Esophagus (tissue), 2 donors: Measurements from ENCODE around the gene FOXRED2. TPM values are rescaled to one million over a fixed set of nuclear protein-coding genes. Genes with fewer than 3 reads are reported as not detected.
"Not testable (repeated sequence)": the region's sequence is repeated elsewhere in the genome, so short reads cannot be mapped to it uniquely, and the experiment has no call there.

Experiments used
- H3K27ac ChIP-seq, 2 donors: one replicate each; pipeline ENCODE4 v1.5.1; 2013; ENCODE audit warnings: low read depth in 2 of 2, mild to moderate bottlenecking in 2 of 2, inconsistent platforms in 1 of 2, low read length in 1 of 2, moderate library complexity in 1 of 2
- H3K27me3 ChIP-seq, 2 donors: one replicate each; pipeline ENCODE4 v1.6.1; 2013; ENCODE audit warnings: low read length in 2 of 2, control low read depth in 1 of 2, mild to moderate bottlenecking in 1 of 2; ENCODE audit not compliant: insufficient read depth in 2 of 2, control insufficient read depth in 1 of 2
- H3K36me3 ChIP-seq, 2 donors: one replicate each; pipeline ENCODE4 v1.6.1; 2013; ENCODE audit warnings: low read length in 1 of 2; ENCODE audit not compliant: control insufficient read depth in 2 of 2, insufficient read depth in 2 of 2
- H3K4me1 ChIP-seq, 2 donors: one replicate each; pipeline ENCODE4 v1.6.1; 2013; ENCODE audit warnings: low read length in 1 of 2; ENCODE audit not compliant: control insufficient read depth in 2 of 2, insufficient read depth in 2 of 2
- H3K4me3 ChIP-seq, 2 donors: one replicate each; pipeline ENCODE4 v1.5.1; 2013; ENCODE audit warnings: low read length in 2 of 2, mild to moderate bottlenecking in 2 of 2, low read depth in 1 of 2, moderate library complexity in 1 of 2
- H3K9me3 ChIP-seq, 2 donors: one replicate each; pipeline ENCODE4 v1.6.1; 2013; ENCODE audit warnings: mild to moderate bottlenecking in 2 of 2, low read depth in 1 of 2, low read length in 1 of 2, moderate library complexity in 1 of 2; ENCODE audit not compliant: control insufficient read depth in 2 of 2, insufficient read depth in 1 of 2
- WGBS, 2 donors: extraction: QIAGEN DNeasy Blood & Tissue Kit; methylation state at CpG; one replicate each; pipeline ENCODE4 v1.1.7; 2013; 5-methylcytosine and 5-hydroxymethylcytosine counted together
- polyA plus RNA-seq, 2 donors: library from polyadenylated mRNA; stranded (reverse); fragments of 200-250 nt; gene quantifications; one replicate each; pipeline ENCODE4 v1.2.3, GENCODE V29; 2013
- donor health status: healthy with polysubstance abuse.
- donor health status: Bipolar disorder and iron deficiency.

FOXRED2 gene
- polyA plus RNA-seq, 2 donors: 3.2 to 3.7 TPM

DNA sequence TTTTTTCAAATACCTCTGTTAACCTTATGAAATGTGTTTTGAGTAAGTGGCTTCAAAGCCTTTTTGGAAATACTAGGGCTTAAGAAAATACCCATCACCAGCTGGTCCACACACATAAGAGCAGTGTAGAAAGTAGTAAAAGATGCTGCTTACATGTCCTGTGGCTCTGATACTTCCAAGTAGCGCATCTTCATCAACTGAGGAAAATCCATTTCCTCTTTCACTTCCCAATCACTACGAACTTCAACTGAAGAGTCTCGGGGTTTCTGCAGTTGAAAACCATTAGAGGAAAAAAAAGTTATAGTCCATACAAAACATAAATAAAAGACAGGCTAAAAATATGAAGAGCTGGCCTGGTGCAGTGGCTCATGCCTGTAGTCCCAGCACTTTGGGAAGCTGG is 13.6 kb upstream of the FOXRED2 start:
- no peaks in the 10 kb centered on the region for H3K27me3 ChIP-seq
- peaks cover 49 to 53% of the 10 kb centered on the region in 2 donors for H3K36me3 ChIP-seq
- no peaks in the 10 kb centered on the region for H3K4me1 ChIP-seq
- WGBS, 2 donors: 84 to 91% methylated on average over 3 of the region's 3 CpGs
- H3K9me3 ChIP-seq: no peaks in the 10 kb centered on the region
- H3K27ac ChIP-seq: no peak overlapping the region
- no peak overlapping the region for H3K4me3 ChIP-seq

DNA sequence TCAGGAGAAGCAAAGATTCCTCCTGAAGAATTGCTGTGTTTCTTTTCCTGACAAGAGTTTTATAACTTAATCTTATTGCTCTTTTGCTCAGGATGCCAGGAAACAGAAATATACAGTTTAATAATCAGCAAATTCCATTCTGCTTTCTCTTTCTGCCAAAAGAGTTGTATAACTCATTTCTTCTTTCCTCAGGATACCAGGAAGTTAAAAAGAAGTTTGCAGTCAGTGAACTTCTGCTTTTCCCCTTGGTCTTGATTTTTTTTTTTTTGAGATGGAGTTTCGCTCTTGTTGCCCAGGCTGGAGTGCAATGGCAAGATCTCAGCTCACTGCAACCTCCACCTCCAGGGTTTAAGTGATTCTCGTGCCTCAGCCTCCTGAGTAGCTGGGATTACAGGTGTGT is 13.1 kb upstream of the FOXRED2 start:
- H3K4me3 ChIP-seq, H3K4me1 ChIP-seq, H3K9me3 ChIP-seq, H3K27ac ChIP-seq, H3K27me3 ChIP-seq: not testable (repeated sequence)
- 90 to 93% methylated on average over 2 of the region's 2 CpGs for WGBS, 2 donors
- H3K36me3 ChIP-seq: peaks cover 49 to 54% of the 10 kb centered on the region in 2 donors

DNA sequence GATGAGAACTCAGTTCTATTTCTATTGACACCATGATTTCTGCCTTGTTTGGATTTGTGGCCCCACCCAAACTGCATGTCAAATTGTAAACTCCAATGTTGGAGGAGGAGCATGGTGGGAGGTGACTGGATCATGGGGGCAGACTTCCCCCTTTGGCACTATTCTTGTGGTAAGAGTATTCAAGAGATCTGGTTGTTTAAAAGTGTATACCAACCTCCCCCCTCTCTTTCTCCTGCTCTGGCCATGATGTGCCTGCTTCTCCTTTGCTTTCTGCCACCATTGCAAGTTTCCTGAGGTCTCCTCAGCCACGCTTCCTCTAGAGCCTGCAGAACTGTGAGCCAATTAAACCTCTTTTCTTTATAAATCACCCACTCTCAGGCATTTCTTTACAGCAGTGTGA is 7.9 kb upstream of the FOXRED2 start:
- Histone ChIP-seq H3K4me3 (no peak overlapping the region), H3K36me3 (peaks cover 43 to 51% of the 10 kb centered on the region in 2 donors), H3K27ac (no peak overlapping the region), H3K4me1 (peaks cover 0 to 6% of the 10 kb centered on the region in 2 donors), H3K27me3 (no peaks in the 10 kb centered on the region), H3K9me3 (no peaks in the 10 kb centered on the region)
- WGBS, 2 donors: 91 to 100% methylated on average over 1 of the region's 1 CpG

DNA sequence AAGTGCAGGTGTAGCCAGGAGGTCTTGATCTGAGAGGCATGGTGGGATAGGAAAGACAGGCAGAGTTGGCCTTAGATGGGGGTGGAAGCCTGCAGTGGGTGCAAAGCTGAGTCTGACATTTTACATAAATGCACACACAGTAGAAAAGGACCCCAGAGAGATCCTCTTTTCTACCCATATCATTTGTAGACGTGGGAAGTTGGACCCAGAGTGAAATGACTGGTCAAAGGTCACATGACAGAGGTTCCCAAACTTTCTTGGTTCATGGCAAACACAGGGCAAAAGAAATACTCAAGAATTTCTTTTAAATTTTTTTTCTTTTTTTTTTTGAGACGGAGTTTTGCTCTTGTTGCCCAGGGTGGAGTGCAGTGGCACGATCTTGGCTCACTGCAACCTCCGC is 6.2 kb upstream of the FOXRED2 start:
- Histone ChIP-seq H3K4me3 (no peak overlapping the region), H3K4me1 (peaks cover 0 to 6% of the 10 kb centered on the region in 2 donors), H3K27me3 (no peaks in the 10 kb centered on the region), H3K27ac (peak overlapping the region in 1 of 2 donors; percentile 58), H3K36me3 (peaks cover 28 to 38% of the 10 kb centered on the region in 2 donors), H3K9me3 (no peaks in the 10 kb centered on the region)
- WGBS, 2 donors: 84 to 87% methylated on average over 4 of the region's 4 CpGs

DNA sequence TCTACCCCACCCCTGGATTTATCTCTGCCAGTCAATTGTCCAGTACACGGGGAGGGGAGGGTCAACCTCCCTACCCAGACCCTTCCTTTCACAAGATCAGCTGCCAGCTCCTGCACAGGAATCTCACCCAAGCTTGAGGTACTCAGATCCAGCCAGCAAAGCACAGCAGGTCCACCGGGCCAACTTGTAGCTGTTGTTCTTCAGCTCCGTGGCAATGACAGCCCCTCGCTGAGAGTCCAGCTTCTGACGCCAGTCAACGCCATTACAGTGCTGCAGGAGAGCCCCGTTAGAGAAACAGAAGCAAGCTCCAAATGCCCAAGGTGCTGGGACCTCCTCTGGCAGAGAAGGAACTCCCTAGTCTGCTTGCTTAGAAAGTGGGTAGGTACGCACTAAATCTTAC is 5.5 kb upstream of the FOXRED2 start:
- 92 to 93% methylated on average over 8 of the region's 8 CpGs for WGBS, 2 donors
- no peak overlapping the region for H3K4me3 ChIP-seq
- peaks cover 0 to 7% of the 10 kb centered on the region in 2 donors for H3K4me1 ChIP-seq
- H3K27ac ChIP-seq: peak overlapping the region in 1 of 2 donors; percentile 58
- peaks cover 28 to 37% of the 10 kb centered on the region in 2 donors for H3K36me3 ChIP-seq
- H3K27me3 ChIP-seq: no peaks in the 10 kb centered on the region
- H3K9me3 ChIP-seq: no peaks in the 10 kb centered on the region

DNA sequence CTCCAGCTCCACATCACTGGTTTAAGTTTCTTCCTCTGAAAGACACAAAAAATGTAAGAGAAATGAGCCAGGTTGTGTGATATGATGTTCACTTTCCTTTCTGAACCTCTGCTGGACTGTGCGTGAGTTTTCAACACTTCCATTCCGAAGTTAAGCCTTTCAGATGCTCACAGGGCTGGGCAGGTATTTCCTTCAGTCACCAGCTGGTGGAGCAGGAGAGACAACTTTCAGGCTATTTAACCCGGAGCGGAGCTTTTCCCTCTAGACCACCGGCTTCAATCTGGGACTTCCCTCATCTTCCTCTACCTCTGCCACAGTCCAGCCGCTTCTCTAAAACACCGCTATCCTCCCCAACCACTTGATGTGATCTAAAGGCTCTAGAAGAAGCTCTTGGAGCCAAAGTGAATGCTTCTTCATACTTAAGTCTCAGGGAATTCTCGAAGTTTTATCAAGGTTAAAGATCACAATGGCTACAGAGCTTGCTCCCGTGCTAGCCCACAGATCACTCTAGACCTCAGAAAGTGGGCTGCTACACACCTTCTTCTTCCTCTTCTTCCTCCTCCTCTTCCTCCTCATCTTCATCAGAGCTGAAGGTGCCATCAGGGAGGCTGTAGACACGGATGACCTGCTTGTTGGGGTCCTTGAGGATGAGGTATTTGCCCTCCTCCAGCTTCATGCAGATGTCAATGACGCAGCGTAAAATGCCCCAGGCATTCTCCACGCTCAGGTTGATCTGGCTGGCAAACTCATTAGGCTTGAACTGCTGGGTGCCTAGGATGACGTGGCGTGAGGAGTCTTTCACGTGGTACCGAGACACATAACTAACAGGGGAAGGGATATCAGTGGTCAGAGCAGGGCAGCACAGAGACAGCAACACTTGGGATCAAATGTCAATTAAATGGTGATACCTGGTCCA is 4.4 kb upstream of the FOXRED2 start:
- WGBS, 2 donors: 49 to 52% methylated on average over 17 of the region's 17 CpGs
- no peaks in the 10 kb centered on the region for H3K9me3 ChIP-seq
- H3K4me1 ChIP-seq: peaks cover 0 to 14% of the 10 kb centered on the region in 2 donors
- H3K4me3 ChIP-seq: no peak overlapping the region
- H3K36me3 ChIP-seq: peaks cover 17 to 27% of the 10 kb centered on the region in 2 donors
- no peaks in the 10 kb centered on the region for H3K27me3 ChIP-seq
- H3K27ac ChIP-seq: peak overlapping the region; percentile 70 to 89

DNA sequence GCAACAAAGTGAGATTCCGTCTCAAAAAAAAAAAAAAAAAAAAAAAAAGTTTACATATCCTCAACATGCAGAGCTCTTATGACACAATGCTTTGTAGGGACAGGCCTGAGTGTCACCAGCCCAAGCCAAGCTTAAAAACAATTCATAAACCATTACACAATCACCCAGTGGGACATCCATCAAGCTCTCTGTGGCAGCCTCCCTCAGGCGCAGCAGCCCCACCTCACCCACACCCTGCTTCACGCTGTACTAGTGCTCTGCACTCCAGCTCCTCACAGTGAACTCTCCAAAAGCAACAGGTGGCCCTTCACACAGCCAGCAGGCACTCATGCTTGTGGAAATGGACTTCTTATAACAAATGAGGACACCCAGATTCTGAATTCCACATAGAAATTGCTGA is 3.5 kb upstream of the FOXRED2 start:
- Histone ChIP-seq H3K27ac (peak overlapping the region; percentile 70 to 89), H3K4me1 (peaks cover 0 to 17% of the 10 kb centered on the region in 2 donors)
- WGBS, 2 donors: 45 to 67% methylated on average over 3 of the region's 3 CpGs

DNA sequence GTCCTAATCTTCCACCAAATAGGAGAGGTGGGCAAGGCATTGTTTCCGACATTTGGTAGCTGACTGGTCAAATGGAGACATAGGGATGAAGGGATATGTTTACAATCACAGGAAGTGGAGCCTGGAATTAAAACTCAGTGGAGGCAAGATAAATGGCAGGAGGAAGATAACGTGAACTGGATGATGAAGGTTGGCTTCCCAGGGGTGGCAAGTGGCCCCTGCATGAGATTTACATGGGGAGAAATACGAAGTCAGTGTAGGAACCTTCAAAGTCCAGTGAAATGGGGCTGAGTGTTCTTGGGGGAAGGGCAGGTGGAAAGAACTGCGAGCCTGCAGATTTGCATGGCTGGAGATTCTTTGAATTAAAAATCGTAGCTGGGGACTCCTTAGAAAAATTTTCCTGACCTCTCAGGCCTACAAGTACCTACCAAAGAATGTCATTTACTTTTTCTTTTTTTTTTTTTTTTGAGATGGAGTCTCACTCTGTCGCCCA is 724 bp upstream of the FOXRED2 start:
- whole genome bisulfite sequencing, 2 donors: 88 to 90% methylated on average over 6 of the region's 6 CpGs

More for the DNA sequence above, 3.5 kb upstream of the FOXRED2 start:
- H3K36me3 ChIP-seq: peaks cover 10 to 26% of the 10 kb centered on the region in 2 donors
- H3K9me3 ChIP-seq: no peaks in the 10 kb centered on the region
- no peak overlapping the region for H3K4me3 ChIP-seq
- no peaks in the 10 kb centered on the region for H3K27me3 ChIP-seq

DNA sequence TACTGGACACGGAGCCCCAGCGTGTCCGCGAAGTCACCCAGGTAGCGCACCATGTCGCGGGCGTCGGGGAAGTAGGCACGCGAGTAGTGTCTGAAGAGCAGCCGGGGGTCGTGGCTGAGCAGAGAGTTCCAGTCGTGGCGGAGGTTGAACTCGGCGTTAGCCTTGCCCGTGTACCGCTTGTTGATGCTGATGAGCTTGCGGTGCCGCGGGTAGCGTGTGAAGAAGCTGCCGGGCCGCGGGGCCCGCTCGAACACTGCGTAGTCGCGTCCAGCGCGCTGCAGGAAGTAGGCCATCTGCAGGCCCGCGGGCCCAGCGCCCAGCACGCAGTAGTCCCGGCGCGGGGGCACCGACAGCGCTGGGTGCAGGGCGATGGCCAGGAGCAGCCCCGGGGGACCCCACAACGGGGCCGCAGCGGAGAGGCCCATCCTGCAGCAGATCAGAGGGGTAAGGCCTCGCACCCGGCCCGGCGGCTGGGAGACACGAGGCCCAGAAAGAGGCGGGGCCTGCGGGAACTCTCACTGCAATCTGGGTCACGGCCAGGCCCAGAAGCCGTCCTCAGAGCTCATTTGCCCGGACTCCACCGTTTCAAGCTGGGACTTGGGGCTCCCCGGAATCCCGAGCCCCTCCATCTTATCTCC is 723 bp downstream of the FOXRED2 start:
- peaks cover 0 to 2% of the 10 kb centered on the region in 2 donors for H3K36me3 ChIP-seq
- 91 to 94% methylated on average over 60 of the region's 60 CpGs for WGBS, 2 donors
- peaks cover 0 to 12% of the 10 kb centered on the region in 2 donors for H3K4me1 ChIP-seq
- no peak overlapping the region for H3K27ac ChIP-seq
- no peaks in the 10 kb centered on the region for H3K9me3 ChIP-seq
- H3K27me3 ChIP-seq: no peaks in the 10 kb centered on the region
- H3K4me3 ChIP-seq: peak overlapping the region in 1 of 2 donors; percentile 49

More for the DNA sequence above, 724 bp upstream of the FOXRED2 start:
- Histone ChIP-seq H3K4me1 (peaks cover 0 to 17% of the 10 kb centered on the region in 2 donors), H3K27me3 (no peaks in the 10 kb centered on the region), H3K27ac (peak overlapping the region; percentile 76 to 92), H3K9me3 (no peaks in the 10 kb centered on the region), H3K4me3 (no peak overlapping the region), H3K36me3 (peaks cover 4 to 13% of the 10 kb centered on the region in 2 donors)
